Measurements from ENCODE around the gene MZB1.

The MZB1 gene

DNA sequence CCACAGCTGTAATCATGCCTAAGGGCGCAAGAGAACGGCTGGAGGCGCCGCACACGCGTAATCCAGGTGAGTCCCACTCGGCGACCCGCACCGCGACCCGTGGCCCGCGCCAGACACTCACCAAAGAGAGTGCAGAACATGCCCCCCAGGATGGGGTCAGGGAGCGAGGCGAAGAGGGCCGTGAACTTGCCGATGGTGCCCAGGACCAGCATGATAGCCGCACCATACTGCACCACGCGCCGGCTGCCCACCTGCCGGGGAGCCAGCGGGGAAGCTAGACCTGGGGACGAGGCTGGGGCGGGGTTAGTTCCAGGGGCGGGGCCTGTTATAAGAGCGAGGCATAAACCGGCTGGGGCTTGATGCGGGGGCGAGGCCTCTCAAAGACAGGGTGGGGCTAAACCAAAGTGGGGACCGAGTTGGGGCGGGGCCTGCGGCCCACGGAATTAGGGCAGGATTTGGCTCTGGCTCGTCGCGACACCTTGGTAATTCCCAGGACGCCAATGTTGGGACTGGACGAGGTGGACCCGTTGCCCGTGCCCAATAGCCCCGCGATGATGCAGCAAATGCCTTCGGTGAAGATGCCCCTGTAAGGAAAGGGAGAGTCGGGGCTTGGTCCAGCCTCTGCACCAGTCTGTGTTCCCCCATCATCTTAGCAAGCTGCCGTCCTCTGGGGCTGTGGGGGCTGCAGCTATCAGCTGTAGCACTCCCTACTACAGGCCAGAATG lies 11.4 kb downstream of the MZB1 start:
- H3K27ac ChIP-seq (ENCODE audit: insufficient read depth, low read depth, low read length, poor library complexity, severe bottlenecking): no peak overlapping the region
- no peak overlapping the region for H3K4me3 ChIP-seq (ENCODE audit: insufficient read depth, low read depth, low read length)
- 92 to 93% methylated on average over 47 of the region's 47 CpGs for WGBS, 2 experiments
- no peaks in the 10 kb centered on the region for H3K27me3 ChIP-seq (ENCODE audit: control insufficient read depth, insufficient read depth, low read length, poor library complexity, severe bottlenecking)
- no peaks in the 10 kb centered on the region for H3K36me3 ChIP-seq (ENCODE audit: control insufficient read depth, insufficient read depth, low read length)
- no peaks in the 10 kb centered on the region for H3K9me3 ChIP-seq (ENCODE audit: control insufficient read depth, low read length)
- H3K4me1 ChIP-seq (ENCODE audit: control insufficient read depth, insufficient read depth, low read length): no peaks in the 10 kb centered on the region

DNA sequence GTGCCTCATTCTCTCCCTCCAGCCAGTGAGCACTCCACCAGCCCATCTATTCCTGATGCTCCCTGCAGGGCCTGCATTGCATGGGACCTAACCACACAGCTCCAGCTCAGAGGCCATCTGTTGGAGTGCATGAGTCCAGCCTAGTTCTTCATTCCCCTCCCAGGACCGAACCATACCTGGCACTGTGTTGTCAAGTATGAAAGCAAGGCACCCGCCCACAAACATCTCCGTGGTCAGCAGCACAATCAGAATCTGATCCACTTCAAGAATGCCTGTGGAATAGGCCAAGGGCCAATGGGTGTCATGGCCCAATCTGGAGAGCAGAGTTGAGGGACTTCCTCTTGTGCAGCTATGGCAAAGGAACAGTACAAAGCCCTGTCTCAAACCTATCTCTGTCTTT lies 12.5 kb downstream of the MZB1 start:
- no peaks in the 10 kb centered on the region for H3K9me3 ChIP-seq (ENCODE audit: control insufficient read depth, low read length)
- 94 to 95% methylated on average over 3 of the region's 3 CpGs for WGBS, 2 experiments
- no peaks in the 10 kb centered on the region for H3K4me1 ChIP-seq (ENCODE audit: control insufficient read depth, insufficient read depth, low read length)
- H3K27ac ChIP-seq (ENCODE audit: insufficient read depth, low read depth, low read length, poor library complexity, severe bottlenecking): no peak overlapping the region
- no peaks in the 10 kb centered on the region for H3K27me3 ChIP-seq (ENCODE audit: control insufficient read depth, insufficient read depth, low read length, poor library complexity, severe bottlenecking)
- H3K36me3 ChIP-seq (ENCODE audit: control insufficient read depth, insufficient read depth, low read length): no peaks in the 10 kb centered on the region
- no peak overlapping the region for H3K4me3 ChIP-seq (ENCODE audit: insufficient read depth, low read depth, low read length)

DNA sequence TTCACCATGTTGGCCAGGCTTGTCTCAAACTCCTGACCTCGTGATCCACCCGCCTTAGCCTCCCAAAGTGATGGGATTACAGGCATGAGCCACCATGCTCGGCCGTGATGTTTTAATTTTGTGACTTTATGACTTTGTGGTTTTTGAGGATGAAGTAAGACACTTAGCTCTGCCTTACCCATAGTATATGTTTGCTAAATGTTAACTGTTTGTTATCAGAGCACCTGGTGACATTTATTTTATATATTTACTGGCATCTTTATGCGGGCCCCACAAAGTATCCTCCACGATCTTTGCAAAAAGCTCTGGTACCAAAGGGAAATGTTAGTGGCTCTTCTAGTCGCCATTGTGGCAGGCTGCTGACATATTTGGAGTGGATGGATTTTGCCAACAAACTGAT lies 13.3 kb downstream of the MZB1 start:
- Histone ChIP-seq H3K27me3 (ENCODE audit: control insufficient read depth, insufficient read depth, low read length, poor library complexity, severe bottlenecking) (no peaks in the 10 kb centered on the region), H3K4me1 (ENCODE audit: control insufficient read depth, insufficient read depth, low read length) (no peaks in the 10 kb centered on the region), H3K36me3 (ENCODE audit: control insufficient read depth, insufficient read depth, low read length) (peaks cover 2% of the 10 kb centered on the region), H3K27ac (ENCODE audit: insufficient read depth, low read depth, low read length, poor library complexity, severe bottlenecking) (no peak overlapping the region), H3K9me3 (ENCODE audit: control insufficient read depth, low read length) (no peaks in the 10 kb centered on the region), H3K4me3 (ENCODE audit: insufficient read depth, low read depth, low read length) (no peak overlapping the region)
- WGBS, 2 experiments: 89 to 93% methylated on average over 7 of the region's 7 CpGs

DNA sequence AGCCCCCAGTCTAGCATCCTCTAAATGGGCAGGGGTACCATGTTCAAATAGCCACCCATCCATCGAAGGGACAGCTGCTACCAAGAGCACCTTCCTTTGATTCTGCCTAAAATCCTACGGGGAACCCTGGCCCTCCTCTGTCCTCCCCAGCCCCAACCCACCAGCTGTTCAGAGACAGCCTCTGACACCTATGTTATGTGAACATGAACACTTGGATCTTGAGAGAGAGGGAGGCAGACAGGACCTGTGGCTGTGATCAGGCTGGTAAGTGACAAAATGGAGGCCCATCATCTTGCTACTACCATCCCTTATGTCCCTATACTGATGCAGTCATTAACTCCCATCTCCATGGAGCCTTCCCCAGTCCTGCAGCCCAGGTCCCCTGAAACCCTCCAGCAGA lies 14.8 kb downstream of the MZB1 start:
- H3K4me1 ChIP-seq (ENCODE audit: control insufficient read depth, insufficient read depth, low read length): no peaks in the 10 kb centered on the region
- 90 to 93% methylated on average over 2 of the region's 2 CpGs for WGBS, 2 experiments
- H3K9me3 ChIP-seq (ENCODE audit: control insufficient read depth, low read length): no peaks in the 10 kb centered on the region
- no peaks in the 10 kb centered on the region for H3K27me3 ChIP-seq (ENCODE audit: control insufficient read depth, insufficient read depth, low read length, poor library complexity, severe bottlenecking)
- no peak overlapping the region for H3K27ac ChIP-seq (ENCODE audit: insufficient read depth, low read depth, low read length, poor library complexity, severe bottlenecking)
- H3K4me3 ChIP-seq (ENCODE audit: insufficient read depth, low read depth, low read length): no peak overlapping the region
- H3K36me3 ChIP-seq (ENCODE audit: control insufficient read depth, insufficient read depth, low read length): peaks cover 9% of the 10 kb centered on the region

DNA sequence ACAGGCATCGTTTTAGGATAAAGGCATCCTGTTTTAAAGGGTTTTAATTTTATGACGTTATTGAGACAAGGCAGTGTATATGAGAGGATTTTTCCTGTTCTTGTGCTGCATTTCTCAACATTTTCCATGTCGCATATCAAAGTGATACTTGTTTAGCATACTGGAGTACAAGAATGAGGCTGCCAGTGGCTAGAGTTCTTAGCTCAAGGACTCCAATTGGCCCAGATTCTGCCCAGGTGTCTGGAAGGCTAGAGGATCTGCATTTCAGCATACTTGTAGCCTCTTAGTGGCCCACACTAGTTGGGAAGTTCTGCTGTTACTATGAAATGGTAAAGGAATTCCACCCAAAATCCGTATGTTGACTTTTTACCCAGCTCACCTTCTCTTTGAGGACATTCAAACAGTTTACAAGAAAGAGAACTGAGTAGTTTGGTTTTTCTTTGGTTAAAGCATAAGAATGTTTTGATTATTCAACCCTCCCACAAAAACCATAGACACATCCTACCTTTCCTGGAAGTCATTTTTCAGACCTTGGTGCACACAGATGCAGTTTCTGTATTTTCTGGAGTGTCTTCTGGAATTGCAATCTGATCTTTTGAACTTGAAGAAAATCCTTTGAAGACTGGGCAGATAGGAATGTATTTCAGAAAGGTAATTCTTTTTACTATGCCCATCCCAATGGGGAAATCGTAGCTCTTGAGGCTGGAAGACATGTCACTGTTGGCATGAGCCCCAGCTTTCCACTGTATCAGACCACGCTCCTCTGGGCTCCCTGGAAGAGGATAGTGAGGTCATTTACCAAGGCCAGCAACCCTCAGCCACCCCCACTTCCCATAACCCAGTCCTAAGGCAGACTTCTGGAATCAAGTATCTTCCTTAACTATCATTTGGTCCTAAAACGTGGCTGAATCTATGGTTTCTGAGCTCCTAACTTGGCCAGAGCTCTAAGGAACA lies 18.0 kb downstream of the MZB1 start:
- 96% methylated on average over 7 of the region's 7 CpGs for WGBS, 2 experiments
- Histone ChIP-seq H3K9me3 (ENCODE audit: control insufficient read depth, low read length) (no peaks in the 10 kb centered on the region), H3K27ac (ENCODE audit: insufficient read depth, low read depth, low read length, poor library complexity, severe bottlenecking) (no peak overlapping the region), H3K4me1 (ENCODE audit: control insufficient read depth, insufficient read depth, low read length) (no peaks in the 10 kb centered on the region), H3K36me3 (ENCODE audit: control insufficient read depth, insufficient read depth, low read length) (peaks cover 18% of the 10 kb centered on the region), H3K27me3 (ENCODE audit: control insufficient read depth, insufficient read depth, low read length, poor library complexity, severe bottlenecking) (no peaks in the 10 kb centered on the region), H3K4me3 (ENCODE audit: insufficient read depth, low read depth, low read length) (no peak overlapping the region)

DNA sequence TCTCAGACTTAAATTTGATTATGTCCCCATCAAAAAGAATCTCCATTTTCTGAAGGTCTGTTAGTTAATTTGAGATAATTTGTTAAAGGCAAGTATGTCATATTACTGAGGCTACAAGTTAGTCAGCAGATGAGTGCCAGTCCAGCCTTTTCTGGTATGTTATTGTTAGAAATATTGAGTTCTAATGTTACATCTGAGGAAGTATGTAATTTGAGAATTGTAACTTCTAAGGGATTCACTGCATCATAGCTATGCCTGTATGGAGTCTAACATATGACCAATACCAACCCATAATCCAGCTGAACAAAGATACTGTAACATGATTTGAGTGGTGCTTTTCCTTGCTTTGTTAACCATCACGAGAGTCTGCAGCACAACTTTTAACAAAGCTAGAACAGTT lies 20.5 kb downstream of the MZB1 start:
- Histone ChIP-seq H3K4me1 (ENCODE audit: control insufficient read depth, insufficient read depth, low read length) (no peaks in the 10 kb centered on the region), H3K27me3 (ENCODE audit: control insufficient read depth, insufficient read depth, low read length, poor library complexity, severe bottlenecking) (no peaks in the 10 kb centered on the region), H3K27ac (ENCODE audit: insufficient read depth, low read depth, low read length, poor library complexity, severe bottlenecking) (no peak overlapping the region), H3K36me3 (ENCODE audit: control insufficient read depth, insufficient read depth, low read length) (peaks cover 40% of the 10 kb centered on the region), H3K9me3 (ENCODE audit: control insufficient read depth, low read length) (no peaks in the 10 kb centered on the region), H3K4me3 (ENCODE audit: insufficient read depth, low read depth, low read length) (no peak overlapping the region)
- WGBS, 2 experiments: 91 to 100% methylated on average over 1 of the region's 1 CpG

DNA sequence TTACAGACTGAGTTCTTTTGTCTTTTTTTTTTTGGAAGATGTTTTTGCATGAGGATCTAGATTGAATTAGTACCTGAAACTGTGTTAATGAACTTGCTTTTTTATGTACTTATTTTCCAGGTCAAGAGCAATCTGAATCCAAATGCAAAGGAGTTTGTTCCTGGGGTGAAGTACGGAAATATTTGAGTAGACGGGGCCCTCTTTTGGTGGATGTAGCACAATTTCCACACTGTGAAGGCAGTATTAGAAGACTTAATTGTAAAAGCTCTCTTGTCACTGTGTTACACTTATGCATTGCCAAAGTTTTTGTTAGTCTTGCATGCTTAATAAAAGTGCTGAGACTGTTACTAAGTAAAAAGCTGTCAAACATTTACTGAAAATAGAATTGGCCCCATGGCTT lies 21.1 kb downstream of the MZB1 start:
- peaks cover 46% of the 10 kb centered on the region for H3K36me3 ChIP-seq (ENCODE audit: control insufficient read depth, insufficient read depth, low read length)
- H3K4me3 ChIP-seq (ENCODE audit: insufficient read depth, low read depth, low read length): no peak overlapping the region
- H3K27ac ChIP-seq (ENCODE audit: insufficient read depth, low read depth, low read length, poor library complexity, severe bottlenecking): no peak overlapping the region
- H3K9me3 ChIP-seq (ENCODE audit: control insufficient read depth, low read length): no peaks in the 10 kb centered on the region
- H3K4me1 ChIP-seq (ENCODE audit: control insufficient read depth, insufficient read depth, low read length): no peaks in the 10 kb centered on the region
- H3K27me3 ChIP-seq (ENCODE audit: control insufficient read depth, insufficient read depth, low read length, poor library complexity, severe bottlenecking): no peaks in the 10 kb centered on the region
- WGBS, 2 experiments: 97 to 99% methylated on average over 2 of the region's 2 CpGs

DNA sequence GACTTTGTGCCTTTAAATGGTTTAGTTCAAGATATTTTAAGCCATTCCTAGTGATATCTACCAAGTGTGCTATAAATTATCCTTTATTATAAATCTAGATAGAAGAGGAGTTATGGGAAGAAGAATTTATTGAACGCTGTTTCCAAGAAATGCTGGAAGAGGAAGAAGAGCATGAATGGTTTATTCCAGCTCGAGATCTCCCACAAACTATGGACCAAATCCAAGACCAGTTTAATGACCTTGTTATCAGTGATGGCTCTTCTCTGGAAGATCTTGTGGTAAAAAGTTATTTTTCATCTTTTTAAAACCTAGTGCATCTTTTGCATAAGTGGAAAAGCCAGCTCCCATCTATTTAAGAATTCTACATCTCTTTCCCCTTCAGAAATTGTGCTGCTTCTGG lies 25.2 kb downstream of the MZB1 start:
- Histone ChIP-seq H3K36me3 (ENCODE audit: control insufficient read depth, insufficient read depth, low read length) (peaks cover 43% of the 10 kb centered on the region), H3K27ac (ENCODE audit: insufficient read depth, low read depth, low read length, poor library complexity, severe bottlenecking) (no peak overlapping the region), H3K27me3 (ENCODE audit: control insufficient read depth, insufficient read depth, low read length, poor library complexity, severe bottlenecking) (no peaks in the 10 kb centered on the region), H3K4me3 (ENCODE audit: insufficient read depth, low read depth, low read length) (no peak overlapping the region), H3K4me1 (ENCODE audit: control insufficient read depth, insufficient read depth, low read length) (no peaks in the 10 kb centered on the region), H3K9me3 (ENCODE audit: control insufficient read depth, low read length) (no peaks in the 10 kb centered on the region)
- WGBS, 2 experiments: 98 to 100% methylated on average over 2 of the region's 2 CpGs

DNA sequence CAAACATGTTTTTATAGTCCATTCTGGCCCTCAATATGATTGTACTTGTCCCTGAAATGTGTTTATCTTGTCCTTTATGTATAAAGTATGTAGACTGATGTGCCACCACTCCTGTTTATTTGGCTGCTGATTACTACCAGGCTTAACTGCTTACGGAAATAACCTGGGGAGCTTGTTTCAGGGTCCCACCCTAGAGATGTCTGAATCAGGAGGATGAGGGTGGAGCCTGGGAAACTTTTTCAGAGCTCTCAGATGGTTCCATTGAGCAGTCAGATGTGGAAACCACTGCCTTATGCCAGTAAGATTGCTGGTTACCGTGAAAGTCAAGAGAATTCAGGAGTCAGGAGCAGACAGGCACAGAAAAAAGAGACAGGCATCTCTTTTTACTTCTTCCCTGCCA lies 25.8 kb downstream of the MZB1 start:
- H3K4me3 ChIP-seq (ENCODE audit: insufficient read depth, low read depth, low read length): no peak overlapping the region
- no peaks in the 10 kb centered on the region for H3K9me3 ChIP-seq (ENCODE audit: control insufficient read depth, low read length)
- H3K4me1 ChIP-seq (ENCODE audit: control insufficient read depth, insufficient read depth, low read length): no peaks in the 10 kb centered on the region
- H3K27ac ChIP-seq (ENCODE audit: insufficient read depth, low read depth, low read length, poor library complexity, severe bottlenecking): no peak overlapping the region
- H3K27me3 ChIP-seq (ENCODE audit: control insufficient read depth, insufficient read depth, low read length, poor library complexity, severe bottlenecking): no peaks in the 10 kb centered on the region
- peaks cover 43% of the 10 kb centered on the region for H3K36me3 ChIP-seq (ENCODE audit: control insufficient read depth, insufficient read depth, low read length)
- WGBS, 2 experiments: 96 to 97% methylated on average over 2 of the region's 2 CpGs

DNA sequence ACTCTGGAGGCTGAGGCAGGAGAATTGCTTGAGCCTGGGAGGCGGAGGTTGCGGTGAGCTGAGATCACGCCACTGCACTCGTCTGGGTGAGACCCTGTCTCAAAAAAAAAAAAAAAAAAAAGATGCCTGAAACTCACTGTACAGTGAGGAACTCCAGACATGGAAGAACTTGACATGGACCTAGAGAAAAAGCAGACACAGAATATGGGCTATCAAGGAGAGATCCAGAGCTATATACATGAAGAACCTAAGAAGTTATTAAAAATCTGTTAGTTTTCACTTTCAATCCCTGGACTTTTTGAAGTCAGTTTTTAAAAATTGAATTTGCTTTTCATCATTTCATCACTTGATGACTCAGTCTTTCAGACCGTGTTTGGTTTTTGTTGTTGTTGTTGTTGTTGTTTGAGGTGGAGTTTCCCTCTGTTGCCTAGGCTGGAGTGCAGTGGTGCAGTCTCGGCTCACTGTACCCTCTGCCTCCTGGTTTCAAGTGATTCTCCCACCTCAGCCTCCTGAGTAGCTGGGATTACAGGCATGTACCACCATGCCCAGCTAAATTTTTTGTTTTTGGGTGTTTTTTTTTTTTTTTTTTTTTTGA lies 27.8 kb downstream of the MZB1 start:
- no peaks in the 10 kb centered on the region for H3K27me3 ChIP-seq (ENCODE audit: control insufficient read depth, insufficient read depth, low read length, poor library complexity, severe bottlenecking)
- H3K9me3 ChIP-seq (ENCODE audit: control insufficient read depth, low read length): no peaks in the 10 kb centered on the region
- 93 to 97% methylated on average over 6 of the region's 6 CpGs for WGBS, 2 experiments
- peaks cover 36% of the 10 kb centered on the region for H3K36me3 ChIP-seq (ENCODE audit: control insufficient read depth, insufficient read depth, low read length)
- H3K4me1 ChIP-seq (ENCODE audit: control insufficient read depth, insufficient read depth, low read length): no peaks in the 10 kb centered on the region
- no peak overlapping the region for H3K4me3 ChIP-seq (ENCODE audit: insufficient read depth, low read depth, low read length)
- no peak overlapping the region for H3K27ac ChIP-seq (ENCODE audit: insufficient read depth, low read depth, low read length, poor library complexity, severe bottlenecking)
